ENCODE data around the gene DHRS3.
"Not testable (repeated sequence)": the region's sequence is repeated elsewhere in the genome, so short reads cannot be mapped to it uniquely, and the experiment has no call there.

DHRS3 gene

DNA sequence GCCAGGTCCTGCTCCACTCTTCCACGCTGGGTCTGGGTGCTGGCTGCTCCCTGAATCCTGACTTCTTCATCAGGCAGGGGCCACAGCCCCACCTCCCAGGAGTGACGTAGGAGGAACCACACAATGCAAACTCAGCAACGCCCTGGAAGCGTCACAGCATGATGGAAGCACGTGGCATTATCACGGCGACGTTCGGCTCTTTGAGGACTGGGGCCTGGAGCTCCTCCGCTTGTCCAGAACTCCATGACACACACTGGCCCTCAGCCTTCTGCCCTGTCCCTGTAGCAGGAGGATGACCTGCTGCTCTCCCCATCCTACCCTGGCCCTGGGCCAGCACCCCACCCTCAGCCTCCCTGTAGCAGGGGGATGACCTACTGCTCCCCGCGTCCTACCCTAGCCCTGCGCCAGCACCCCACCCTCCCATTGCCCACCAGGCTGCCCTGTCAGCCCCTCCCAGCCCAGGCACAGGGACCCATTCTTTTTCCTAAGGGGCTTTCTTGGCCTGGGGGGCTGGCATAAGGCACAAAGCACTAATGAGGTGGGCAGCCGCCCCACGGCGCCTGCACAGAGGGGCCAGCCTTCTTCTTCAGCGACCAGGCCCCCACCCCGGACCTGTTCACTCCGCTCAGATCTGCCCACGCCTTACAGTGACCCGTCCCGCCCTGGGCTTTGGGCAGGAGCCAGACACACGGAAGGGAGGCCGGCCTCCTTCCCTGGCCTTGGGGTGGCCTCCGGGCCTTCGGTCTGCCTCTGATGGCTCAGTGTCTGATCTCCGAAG lies 65.7 kb downstream of the DHRS3 start:
- DNase-seq: no peak

GRCh38 chr1:12551584-12551983 lies 66.4 kb downstream of the DHRS3 start:
- no peak for DNase-seq

DNA sequence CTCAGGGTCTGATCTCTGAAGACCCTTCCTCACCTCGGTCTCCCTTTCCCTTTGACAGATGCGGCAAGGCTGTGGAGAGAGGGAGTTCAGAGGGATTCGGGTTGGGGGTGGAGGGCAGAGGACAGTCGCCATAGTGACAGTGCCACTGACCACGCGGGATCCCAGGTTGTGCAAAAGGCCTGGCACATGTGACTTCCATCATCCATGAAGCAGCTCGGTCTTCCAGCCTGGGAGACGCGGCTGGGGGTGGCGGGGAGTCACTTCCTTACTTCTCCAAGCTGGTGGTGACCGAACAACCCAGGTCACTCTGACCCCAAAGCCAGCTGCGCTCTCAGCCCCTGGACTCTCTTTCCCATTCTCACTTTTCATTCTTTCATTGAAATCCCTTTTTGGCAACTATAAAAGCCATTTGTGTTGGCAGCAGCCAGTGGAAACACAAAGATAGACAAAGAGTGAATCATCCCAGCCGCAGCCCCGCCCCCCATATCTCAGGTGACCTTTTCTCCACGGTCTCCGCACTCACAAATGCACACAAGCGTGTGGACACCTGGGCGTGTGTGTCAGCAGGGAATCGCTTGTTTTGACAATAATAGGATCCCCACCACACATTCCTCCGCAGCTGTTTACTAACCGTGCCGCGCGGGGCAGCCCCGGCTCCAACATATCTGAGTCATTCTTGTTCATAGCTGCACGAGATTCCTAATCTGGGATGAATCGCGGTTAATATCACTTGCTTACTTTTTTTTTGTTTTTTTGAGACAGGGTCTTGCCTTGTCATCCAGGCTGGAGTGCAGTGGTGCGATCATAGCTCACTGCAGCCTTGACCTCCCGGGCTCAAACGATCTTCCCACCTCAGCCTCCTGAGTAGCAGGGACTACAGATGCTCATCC lies 68.3 kb downstream of the DHRS3 start:
- DNase-seq: no peak

- no peak for DNase-seq
Observed at GRCh38 chr1:12548973-12549459, 69.0 kb downstream of the DHRS3 start.

DNA sequence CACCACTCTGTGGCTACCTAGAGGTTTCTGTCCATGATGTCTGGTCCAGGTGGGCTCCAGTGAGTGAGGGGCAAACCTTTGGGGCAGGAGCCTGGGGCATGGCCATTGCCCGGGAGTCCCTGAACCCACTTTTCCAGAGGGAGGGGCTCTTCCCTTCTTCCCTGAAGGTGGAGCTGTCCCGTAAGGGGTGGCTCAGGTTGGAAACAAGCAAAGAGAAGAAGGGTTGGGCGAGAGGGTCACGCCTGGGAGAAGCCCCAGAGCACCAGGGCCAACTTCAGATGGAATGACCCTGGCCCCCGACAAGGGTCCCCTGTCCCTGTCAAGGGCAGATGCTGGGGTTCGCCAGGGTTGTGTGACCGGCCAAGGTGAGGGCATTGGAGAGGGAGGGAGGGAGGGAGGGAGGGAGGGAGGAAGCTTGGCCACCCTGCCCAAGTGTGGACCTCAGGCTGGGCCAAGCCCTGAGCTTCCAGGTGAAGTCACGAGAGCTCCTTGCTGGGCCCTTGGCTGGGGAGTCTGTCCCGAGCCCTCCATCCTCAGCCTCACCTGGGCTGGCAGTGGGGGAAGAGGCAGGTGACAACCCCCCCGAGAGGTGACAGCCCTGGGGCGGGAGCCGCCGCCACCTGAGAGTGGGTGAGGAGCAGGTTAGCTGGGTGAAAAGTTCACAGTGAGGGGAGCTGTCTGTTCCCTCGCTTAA lies 69.6 kb downstream of the DHRS3 start:
- DNase-seq: no peak

- no peak for DNase-seq
Observed at GRCh38 chr1:12547586-12548225, 70.3 kb downstream of the DHRS3 start.

GRCh38 chr1:12546771-12547585 lies 71.0 kb downstream of the DHRS3 start:
- no peak for DNase-seq

GRCh38 chr1:12544992-12545391 lies 73.0 kb downstream of the DHRS3 start:
- DNase-seq: no peak

GRCh38 chr1:12544357-12544756 lies 73.7 kb downstream of the DHRS3 start:
- no peak for DNase-seq

DNA sequence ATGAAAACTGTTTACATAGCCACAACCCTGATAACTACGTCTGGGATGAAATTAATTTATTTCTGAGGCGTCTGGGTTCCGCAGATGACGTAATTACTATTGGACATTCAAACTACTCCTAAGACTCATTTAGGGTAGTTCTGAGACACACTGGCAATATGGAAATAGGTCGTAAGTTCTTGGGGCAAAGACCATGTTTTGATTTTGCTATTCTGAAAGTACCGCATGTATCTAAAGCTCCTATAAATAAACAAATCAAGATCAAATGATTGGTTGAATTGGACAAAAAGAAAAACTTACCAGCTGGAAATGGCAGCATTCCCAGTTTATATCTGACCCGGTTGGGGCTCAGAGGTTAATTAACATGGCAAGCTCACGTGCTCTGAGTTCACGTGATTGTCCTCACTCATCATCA lies 74.3 kb downstream of the DHRS3 start:
- no peak for DNase-seq

- no peak for DNase-seq
Observed at GRCh38 chr1:12542616-12543592, 75.1 kb downstream of the DHRS3 start.

DNA sequence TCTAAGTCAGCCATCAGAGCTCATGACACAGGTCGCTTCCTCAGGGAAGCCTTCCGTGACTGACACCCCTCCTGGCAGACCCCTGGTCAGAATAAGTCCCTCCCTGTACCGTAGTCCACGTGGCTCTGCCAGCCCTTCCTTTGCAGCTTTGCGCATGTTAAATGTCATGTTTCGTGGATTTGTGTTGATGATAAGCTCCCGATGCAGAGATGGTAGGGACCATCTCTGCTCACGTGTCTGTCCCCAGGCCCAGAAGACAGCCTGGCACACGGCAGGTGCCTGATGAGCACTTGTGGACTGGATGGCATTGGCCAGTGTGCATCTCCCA lies 75.9 kb downstream of the DHRS3 start:
- no peak for DNase-seq

DNA sequence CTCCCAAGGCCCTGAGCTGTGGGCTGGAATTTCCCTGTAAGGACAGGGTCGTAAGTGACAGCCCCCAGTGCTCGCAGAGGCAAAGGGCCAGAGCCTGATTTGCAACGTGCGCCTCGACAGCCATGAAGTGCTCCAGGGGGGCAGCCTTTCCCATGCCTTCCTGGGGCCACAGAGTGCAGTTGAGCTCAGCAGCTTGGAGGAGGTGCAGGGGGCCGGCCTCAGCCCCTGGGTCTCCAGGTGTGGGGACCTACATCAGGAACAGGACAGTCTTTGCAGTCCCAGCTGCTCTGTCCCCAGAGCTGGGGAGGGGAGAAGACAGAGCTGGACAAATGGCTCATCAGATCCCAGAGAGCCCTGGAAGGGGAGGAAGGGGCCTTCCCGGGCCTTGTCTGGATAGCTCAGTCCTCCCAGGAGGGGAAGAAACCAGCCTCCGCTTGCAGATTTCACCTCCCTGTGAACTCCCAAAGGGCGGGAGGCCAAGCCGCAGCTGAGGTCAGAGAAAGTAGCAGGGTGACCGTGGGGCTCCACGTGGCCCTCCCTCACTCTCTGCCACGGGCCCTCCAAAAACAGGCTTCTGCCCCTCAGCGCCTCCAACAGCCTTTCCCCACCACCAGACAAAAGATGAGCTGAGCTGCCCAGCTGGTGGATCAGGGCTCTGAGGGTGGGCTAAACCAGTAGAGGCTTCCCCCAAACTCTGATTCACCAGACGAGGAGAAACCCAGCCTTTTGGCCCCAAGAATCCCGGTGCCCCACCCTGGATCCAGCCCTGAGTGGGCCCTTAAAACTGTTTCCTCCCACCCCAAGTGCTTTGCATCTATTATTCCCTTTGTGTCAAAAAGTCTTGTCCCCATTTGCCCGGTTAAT lies 76.5 kb downstream of the DHRS3 start:
- DNase-seq: no peak

GRCh38 chr1:12540580-12541273 lies 77.3 kb downstream of the DHRS3 start:
- DNase-seq: no peak

DNA sequence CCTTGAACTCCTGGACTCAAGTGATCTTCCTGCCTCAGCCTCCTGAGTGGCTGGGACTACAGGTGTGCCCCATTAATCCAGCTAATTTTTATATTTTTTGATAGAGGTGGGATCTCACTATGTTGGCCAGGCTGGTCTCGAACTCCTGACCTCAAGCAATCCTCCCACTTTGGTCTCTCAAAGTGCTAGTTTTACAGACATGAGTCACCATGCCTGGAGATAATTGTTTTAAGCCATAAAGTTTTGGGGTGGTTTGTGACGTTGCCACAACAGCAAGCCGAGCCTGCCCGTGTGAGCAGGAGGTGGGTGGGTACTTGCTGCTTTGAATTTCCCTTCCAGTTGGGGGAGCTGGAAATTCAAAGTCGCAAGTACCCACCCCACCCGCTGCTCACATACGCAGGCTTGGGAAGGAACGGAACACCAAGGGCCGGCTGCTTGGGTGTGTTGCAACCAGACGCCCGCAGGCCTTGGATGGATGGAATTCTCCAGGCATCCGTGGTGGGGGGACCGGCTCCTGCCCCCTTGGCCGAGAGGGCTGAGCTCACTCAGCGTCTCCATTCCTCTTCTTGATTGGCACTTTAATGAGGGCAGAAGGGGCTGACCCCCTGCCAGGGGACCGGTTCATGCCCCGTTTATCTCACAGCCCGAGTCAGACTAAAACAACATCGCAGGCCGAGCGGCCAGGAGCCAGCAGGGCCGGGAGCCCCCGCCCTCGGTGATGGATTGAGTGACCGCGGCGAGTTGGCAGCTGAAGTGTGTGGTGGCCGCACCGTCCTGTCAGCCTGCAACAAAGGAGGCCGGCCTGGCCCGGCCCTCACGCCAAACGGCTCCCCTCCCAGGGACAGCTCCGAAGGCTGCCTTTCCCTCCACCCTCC lies 78.1 kb downstream of the DHRS3 start:
- no peak for DNase-seq

DNA sequence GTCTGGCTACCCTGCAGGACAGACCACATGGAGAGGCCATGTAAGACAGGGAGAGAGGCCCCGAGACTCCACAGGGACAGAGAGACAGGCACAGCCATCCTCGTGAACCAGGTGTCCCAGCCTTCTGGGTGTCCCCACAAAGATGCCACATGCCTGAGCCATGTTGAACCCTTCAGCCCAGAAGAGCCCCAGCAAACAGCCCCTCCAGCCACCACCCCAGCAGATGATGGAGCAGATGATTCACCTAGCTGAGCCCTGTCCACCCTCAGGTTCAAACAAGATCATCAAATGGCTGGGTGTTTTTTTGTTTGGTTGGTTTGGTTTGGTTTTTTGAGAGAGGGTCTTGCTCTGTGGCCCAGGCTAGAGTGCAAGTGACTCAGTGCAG lies 78.7 kb downstream of the DHRS3 start:
- DNase-seq: no peak

DNA sequence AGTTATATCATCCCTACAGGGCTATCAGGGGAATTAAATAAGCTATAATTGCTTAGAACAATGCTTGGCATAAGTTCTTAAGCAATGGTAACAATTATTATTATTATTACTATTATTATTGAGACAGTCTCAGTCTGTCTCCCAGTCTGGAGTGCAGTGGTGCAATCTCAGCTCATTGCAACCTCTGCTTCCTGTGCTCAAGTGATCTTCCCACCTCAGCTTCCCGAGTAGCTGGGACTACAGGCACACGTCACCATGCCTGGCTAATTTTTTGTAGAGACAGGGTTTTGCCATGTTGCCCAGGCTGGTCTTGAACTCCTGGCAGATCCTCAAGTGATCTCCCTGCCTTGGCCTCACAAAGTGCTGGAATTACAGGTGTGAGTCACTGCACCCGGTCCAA lies 79.5 kb downstream of the DHRS3 start:
- DNase-seq: not testable (repeated sequence)

DNA sequence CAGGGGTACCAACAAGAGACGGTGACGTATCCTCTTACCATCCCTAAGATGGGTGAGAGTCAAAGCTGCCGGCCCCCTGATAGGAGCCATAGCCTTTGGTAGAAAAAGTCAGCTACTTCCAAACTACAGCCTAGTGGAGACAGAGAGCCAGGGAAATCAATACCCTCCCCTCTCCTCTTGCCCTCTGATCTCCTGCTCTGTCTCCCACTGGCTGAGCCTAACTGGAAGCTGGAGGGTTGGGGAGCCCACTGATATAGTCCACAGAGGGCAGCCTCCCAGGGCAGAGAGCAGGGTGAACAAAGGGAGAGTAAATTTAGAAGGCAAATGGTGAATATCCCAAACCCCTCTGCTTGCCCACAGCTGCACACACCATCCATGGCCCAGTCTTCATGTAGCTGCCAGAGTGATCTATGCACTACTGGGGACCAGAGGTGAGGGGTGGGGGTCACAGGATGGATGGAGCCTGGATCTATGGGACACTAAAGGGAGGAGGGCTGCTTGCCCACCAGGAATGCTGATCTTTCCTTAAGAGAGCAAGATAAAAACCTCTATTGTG lies 80.0 kb downstream of the DHRS3 start:
- DNase-seq: no peak
